Caki2 (cell line): ENCODE data around the gene NUDCD2. TPM values are rescaled to one million over a fixed set of nuclear protein-coding genes. Genes with fewer than 3 reads are reported as not detected.
"Not testable (repeated sequence)": the region's sequence is repeated elsewhere in the genome, so short reads cannot be mapped to it uniquely, and the experiment has no call there.

Experiments used
- DNase-seq: peaks from one replicate; pipeline ENCODE4 v3.0.0-alpha.2; 2015; ENCODE audit warnings: low read depth
- in situ Hi-C: cut with HindIII; loops from 2 replicates; pipeline ENCODE4 v1.10.0; 2016; ENCODE audit warnings: low sequenced_read_pairs, low pct_unique_long_range_greater_than_20kb, mixed read lengths
- total RNA-seq: library from RNA; depleted of rRNA; stranded (reverse); fragments of >200 nt; shearing (Covaris generic); gene quantifications from 2 replicates; pipeline ENCODE4 v1.2.3, GENCODE V29; 2014; ENCODE audit warnings: low replicate concordance

Gene NUDCD2
- total RNA-seq, 1 experiment from 2014 or later = 17.4 TPM

DNA sequence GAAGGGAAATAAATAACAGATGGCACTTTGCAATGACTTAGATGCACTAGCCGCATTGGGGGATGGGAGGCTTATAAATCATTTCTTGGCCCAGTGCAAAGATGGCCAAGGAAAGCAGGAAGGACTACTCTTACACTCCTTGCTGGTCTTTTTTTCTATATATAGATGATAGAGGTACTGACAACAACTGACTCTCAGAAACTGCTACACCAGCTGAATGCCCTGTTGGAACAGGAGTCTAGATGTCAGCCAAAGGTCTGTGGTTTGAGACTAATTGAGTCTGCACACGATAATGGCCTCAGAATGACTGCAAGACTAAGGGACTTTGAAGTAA lies 20.8 kb downstream of the NUDCD2 start:
- peak; percentile 74 for DNase-seq
- in situ Hi-C loops = no loop called here

DNA sequence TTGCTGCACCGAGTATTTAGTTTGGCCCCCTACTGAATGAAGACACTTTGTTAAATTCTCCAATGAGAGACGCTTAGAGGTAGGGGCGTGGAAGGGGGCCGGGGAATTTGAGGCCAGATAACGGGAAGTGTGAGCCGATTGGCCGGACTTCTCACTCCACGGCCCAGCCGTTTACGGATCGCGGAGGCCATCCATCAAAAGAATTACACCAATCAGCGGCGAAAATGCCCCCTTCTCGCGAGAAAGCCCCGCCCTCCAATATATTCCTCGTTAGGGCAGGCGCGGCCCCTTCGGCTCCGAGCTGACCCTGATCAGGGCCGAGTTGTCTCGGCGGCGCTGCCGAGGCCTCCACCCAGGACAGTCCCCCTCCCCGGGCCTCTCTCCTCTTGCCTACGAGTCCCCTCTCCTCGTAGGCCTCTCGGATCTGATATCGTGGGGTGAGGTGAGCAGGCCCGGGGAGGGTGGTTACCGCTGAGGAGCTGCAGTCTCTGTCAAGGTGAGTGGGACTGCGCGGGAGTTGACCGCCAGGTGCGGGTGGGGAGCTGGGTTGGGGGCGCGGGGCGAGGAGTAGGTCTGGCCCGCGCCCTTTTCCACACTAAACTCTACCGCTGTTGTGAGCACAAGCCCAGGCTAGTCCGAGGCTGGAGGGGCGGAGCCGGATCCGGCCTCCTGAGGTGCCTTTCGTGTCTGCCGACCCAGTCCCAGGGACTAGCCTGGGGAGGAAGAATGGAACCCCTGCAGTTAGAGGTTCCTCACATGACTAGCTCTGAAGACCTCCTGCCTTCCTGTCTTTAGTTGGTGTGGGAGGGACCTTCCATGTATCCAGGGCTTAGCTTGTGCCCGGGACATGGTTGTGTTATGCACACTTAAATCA lies 22.4 kb downstream of the NUDCD2 start, which contains the start of gene CCNG1:
Gene CCNG1 (plus strand): TSS at position 287 of the 874 bp plus-strand sequence. CDS start 1,662 bp downstream, outside the sequence.
- peak; percentile 99 for DNase-seq
- in situ Hi-C loops = no loop called here

DNA sequence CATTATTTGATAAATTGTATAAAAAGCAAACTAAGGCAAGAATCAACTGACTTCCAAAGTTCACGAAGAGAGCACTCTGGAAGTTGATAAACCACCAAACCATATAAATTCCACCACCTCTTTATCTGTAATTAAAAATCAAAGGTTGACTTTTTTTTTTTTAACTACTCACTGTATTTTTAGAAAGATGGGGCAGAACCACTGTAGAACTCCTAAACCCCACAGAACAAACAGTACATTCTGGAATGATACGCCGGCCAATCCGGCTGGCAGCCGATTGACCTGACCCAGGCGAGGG lies 22.9 kb downstream of the NUDCD2 start:
- DNase-seq = no peak
- in situ Hi-C loops = no loop called here

DNA sequence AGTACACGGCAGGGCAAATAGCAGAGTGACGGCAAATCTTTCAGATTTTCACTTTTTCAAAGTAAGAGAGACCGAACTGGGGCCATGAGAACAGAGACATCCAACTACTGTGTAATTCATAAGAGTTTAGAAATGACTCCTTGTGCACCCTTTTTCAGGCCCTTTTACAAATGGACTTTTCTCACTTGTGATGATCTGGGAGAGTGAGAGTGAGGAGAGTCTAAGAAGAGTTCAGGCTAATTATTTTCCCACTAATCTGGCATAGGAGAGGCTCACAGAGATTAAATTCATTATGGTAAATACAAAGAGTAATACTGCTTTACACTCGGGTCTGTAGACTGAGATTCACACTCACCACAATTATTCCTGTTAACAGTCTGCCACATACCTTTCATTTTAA lies 23.4 kb downstream of the NUDCD2 start:
- in situ Hi-C loops = no loop called here

DNA sequence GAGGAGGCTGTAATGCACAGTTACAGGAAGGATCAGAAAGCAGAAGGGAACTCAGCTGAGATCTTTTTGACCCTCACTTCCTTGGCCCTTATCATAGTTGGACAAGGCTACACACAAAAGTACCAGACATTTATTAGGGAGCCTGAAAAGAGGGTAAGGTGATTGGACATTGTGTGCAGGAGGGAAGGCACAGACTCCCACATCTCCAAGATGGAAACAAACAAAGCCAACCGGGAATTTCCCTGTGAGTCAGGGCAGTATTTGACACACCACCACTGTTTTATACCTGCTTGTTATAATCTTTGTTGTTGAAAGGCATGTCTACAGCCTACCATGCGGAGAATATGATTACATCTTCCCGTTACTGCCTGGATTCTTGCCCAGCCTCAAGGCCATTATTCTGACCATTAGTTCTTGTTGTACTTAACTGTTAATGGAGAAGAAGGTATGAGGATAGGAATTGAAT lies 25.5 kb downstream of the NUDCD2 start:
- in situ Hi-C loops = no loop called here
- peak; percentile 91 for DNase-seq

More for the DNA sequence above, 23.4 kb downstream of the NUDCD2 start:
- DNase-seq = no peak

DNA sequence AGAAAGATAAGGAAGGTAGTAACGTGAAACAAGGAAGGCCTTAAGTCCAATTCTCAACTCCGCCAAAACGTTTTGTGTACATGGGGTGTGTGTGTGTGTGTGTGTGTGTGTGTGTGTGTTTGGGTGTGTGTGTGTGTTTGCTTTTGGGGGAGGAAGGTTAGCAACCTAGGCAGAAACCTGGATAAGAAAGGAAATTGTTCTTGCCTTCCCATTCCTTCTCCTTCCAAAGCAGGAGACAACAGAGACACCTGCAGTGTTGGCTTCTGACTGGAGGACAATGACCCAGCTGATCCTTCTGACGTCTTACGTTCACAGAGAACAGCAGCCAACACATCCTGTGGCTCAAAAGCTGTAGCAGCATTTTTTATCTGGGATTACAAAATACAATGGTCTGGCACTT lies 26.6 kb downstream of the NUDCD2 start:
- no peak for DNase-seq
- in situ Hi-C loops = no loop called here

DNA sequence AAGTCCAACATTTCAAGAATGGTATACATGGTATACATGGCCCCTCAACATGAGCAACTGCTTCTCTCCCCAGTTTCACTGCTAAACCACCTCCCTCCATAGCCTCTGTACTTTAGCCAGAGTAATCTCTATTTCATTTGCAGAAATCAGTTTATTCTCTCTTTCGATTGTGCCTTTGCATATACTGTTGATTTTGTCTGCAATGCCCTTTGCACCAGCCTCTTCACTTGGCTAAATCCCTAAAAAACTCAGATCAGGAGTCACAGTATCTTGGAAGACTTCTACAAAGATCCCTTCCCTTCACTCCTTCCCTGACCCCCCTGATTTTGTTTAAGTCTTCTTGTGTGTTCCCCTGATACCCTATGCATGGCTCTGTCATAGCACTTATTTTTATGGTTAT lies 27.4 kb downstream of the NUDCD2 start:
- DNase-seq = no peak
- in situ Hi-C loops = no loop called here

DNA sequence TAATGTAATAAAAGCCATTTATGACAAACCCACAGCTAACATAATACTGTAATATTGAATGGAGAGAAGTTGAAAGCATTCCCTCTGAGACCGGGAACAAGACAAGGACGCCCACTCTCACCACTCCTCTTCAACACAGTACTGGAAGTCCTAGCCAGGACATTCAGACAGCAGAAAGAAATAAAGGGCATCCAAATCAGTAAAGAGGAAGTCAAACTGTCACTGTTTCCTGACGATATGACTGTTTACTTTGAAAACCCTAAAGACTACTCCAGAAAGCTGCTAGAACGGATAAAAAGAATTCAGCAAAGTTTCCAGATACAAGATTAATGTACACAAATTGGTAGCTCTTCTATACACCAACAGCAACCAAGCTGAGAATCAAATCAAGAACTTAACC lies 33.8 kb downstream of the NUDCD2 start:
- DNase-seq, in situ Hi-C loops: not testable (repeated sequence)

DNA sequence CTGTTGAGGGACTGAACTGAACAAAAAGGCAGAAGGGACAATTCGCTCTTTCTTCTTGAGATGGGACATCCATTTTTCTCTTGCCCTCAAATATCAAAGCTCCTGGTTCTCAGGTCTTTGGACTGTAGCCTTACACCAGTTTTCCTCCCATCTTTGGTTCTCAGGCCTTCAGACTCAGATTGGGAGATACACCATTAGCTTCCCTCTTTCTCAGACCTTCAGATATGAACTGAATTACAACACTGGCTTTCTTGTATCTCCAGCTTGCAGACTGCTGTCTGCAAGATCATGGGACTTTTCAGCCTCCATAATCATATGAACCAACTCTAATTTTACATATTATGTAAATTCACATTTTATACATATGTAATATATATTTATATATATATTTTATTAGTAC lies 35.1 kb downstream of the NUDCD2 start:
- in situ Hi-C loops = no loop called here
- no peak for DNase-seq

DNA sequence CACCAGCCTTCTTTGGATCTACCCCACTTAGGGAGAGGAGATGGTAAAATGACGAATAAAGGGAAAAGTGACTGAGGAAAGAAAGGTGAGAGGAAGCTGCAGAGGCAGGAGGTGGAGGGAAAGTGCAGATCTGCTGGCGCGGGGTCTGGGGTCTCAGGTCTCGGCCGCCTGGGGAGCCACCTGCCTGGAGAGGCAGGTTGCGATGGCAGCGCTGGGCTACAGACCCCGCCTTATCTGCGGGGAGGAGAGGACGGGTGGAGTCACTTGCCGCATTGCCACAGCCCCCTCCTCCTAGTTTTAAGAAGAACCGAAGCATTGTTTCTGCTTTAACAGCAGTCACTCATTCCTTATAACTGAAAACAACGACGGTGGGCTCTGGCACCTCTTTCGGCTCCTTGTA lies 44.2 kb downstream of the NUDCD2 start:
- in situ Hi-C loops, DNase-seq: not testable (repeated sequence)

DNA sequence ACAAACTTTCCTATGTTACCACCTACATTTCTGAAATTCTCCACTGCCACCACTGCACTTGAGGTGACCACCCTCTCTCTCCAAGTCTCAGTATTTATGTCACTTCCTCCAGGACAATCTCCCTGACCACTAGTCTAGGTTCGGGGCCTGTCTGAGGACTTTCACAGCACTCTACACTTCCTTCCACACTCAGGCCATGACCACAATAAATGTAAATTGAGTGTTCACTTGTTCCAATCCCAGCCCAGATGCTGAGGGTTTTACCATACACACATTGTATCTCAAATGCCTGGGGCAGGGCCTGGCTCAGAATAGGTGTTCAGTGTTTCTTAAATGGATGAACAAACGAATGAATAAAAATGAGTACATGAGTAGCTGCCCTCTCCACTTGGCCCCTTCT lies 49.4 kb downstream of the NUDCD2 start:
- no peak for DNase-seq
- in situ Hi-C loops = no loop called here

DNA sequence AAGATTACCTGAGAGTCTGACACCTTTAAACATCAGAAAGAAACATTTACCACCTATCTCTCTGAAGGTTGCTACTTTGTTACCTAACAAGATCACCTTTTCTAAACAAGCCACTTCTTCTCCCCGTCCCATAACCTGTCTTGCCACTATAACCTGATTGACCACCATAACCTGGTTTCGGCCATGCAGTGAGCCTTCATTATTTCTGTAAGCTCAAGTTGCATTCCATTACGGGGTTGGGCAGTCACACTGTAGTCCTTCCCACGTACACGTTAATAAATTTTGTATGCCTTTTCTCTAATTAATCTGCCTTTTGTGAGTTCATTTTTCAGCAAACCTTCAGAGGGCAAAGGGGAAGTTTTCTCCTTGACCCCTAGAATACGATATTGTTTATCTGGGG lies 50.5 kb downstream of the NUDCD2 start:
- in situ Hi-C loops = no loop called here
- DNase-seq = no peak

DNA sequence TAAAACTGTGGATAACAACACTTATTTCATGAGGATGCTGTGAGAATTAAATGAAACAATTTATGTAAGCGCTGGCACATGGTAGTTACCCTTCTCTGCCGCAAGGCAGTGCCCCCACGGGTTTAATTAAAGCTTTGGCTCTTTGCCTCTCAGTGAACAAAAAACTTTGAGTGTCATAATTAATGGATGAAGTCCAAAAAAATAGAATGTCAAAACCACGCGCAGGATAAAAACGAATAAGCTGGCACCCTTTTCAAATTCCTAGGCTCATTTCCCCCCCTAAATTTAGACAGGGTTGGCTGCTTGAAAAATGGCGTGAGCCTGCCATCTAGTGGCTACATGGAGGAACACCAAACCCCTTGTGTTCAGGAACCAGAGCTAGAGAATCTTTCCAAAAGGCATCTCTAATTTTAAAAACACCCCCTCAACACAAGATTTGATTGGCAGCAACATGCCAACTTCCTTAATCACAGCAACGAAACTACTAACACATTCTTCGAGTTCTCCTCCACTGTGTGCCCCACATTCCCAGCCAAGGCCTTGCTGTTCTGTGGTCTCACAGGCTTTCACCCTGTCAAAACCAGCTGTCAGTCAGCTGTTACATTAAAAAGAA lies 51.5 kb downstream of the NUDCD2 start:
- peak; percentile 68 for DNase-seq
- in situ Hi-C loops = no loop called here

DNA sequence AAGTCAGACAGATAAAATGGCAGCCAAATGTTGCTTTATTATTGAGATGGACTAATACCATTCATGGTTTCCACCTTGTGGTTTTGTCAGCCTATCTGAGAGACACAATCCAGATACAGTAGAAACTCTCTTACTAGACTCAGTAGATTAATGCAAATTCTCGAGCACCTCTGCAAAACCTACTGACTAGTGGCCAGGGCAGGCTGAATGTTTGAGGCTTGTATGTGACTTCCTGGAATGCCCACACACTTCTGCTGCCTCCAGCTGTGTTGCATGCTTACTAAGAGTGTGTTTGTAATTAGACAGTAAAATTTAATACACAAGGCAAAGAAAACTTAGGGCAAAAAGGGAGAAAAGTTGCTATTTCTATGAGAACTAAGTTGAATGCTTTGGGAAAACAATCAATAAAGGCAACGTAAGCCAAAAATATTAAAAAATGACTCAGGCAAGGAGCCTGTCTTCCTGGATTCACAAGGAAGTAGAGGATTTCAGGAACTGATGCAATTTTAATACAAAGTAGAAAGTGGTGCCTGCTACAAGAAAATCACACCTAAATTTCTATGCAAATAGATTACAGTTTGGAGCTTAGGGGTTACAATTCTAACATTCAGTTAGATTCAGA lies 52.8 kb downstream of the NUDCD2 start:
- DNase-seq = no peak
- in situ Hi-C loops = no loop called here

DNA sequence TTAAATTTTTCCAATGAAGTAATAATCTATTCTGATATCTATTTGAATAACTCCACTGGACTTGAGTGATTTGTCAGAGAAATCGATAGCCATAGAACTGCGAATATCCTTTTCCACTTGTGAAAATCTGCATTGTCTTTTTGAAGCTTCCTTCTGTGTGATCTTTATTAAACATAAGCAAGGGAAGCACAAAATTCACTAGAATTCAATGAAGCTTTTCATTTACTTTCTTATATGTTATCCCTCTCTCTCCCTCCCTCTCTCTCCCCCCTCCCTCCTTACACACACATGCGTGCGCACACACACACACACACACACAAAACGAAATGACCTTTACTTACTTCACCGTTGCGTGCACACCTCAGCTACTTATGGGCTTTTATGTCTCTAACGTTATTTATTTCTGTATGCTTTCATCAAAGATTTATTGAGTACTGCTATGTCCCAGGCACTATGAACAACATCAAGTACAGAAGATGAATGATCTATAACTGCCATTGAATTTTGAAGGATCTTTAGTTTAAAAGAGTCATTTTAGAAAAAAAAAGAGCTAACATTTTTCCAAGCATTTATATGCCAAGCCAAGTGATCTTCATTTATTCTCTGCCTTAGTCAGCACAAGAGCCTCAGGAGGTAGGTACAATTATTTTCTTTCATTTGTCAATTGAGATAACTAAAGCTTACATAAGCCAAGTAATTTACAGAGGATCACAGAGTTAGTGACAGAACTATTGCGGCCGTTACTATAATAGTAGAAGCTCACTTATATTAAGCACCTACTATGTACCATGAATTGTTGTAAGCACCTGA lies 55.3 kb downstream of the NUDCD2 start:
- DNase-seq = no peak
- in situ Hi-C loops = no loop called here

DNA sequence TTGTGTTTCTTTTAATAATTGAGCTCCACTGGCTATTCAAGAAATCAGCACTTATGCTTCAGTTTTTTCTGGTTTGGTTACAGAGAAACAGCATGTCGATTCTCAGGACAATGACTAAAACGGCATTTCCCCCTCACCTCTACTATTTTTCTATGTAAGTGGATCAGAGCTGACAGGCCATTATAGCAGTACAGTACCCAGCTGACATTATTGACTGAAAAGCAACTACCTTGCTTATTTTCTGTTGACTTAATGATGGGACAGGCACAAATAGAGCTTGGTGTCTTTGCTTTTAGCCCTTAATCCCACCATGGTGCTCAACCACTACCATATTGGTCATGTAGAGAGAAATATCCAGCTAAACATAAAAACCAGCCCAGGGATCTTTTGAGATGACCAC lies 57.9 kb downstream of the NUDCD2 start:
- no peak for DNase-seq

DNA sequence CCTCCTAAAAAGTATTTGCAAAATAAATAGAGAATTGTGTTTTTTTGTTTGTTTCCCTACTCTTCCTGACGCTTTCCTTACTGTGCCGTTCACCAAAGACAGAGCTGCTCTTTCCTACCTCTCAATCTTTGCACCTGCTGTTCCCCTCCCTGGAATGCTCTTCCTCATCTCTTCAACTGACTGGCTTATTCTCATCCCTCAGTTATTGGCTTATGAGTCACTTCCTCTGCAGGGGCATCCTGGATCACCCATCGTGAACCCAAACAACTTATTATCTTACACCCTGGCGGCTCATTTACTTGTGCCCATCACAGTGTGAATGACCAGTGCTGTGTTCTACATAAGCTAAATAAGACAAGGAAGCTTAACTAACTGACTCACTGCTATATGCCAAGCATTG lies 58.6 kb downstream of the NUDCD2 start:
- DNase-seq = peak; percentile 49
- in situ Hi-C loops = no loop called here

More for the DNA sequence above, 57.9 kb downstream of the NUDCD2 start:
- in situ Hi-C loops = no loop called here

DNA sequence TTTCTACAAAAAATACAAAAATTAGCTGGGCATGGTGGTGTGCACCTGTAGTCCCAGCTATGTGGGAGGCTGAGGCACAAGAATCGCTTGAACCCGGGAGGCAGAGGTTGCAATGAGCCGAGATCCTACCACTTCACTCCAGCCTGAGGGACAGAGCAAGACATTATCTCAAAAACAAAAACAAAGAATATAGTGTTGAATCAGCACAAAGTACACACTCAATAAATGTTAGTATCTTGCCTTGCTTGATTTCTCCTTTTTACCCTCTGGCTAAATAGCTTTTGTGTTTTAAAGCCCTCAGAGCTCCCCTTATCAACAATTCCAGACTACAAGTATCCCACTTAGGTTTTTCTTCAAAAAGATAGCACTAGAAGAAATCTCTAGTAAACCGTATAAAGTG lies 60.0 kb downstream of the NUDCD2 start:
- no peak for DNase-seq
- in situ Hi-C loops = no loop called here

DNA sequence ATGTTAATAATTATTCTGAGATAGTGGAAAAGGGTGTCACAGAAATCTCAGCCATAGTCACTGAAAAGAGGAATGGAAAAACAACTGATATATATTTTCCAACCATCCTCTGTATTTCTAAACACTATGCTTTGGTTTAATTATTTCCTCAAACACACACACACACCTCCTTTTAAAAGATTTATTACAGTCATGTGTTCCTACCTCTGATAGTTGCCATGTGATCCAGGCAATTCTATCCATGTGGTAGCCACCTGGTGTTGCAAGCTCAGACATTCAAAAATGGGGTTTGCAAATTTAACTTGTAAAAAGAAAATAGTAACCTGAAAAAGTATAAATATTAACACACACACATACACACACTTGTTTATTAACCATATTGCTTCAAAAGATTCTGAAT lies 62.5 kb downstream of the NUDCD2 start:
- DNase-seq = peak; percentile 32
- in situ Hi-C loops = no loop called here
